HG03442 (cell line): ENCODE measurements around the gene THEM4.
"Not testable (repeated sequence)": the region's sequence is repeated elsewhere in the genome, so short reads cannot be mapped to it uniquely, and the experiment has no call there.

ENCODE experiments used
- ATAC-seq: cut with Tn5 transposase; IDR thresholded peaks from one replicate; pipeline ENCODE4 v1.9.1; 2021; ENCODE audit warnings: mild to moderate bottlenecking, moderate library complexity; ENCODE audit not compliant: unreplicated experiment

THEM4 gene

GRCh38 chr1:151897991-151898431, 11.3 kb downstream of the THEM4 start:
- ATAC-seq = no peak

DNA sequence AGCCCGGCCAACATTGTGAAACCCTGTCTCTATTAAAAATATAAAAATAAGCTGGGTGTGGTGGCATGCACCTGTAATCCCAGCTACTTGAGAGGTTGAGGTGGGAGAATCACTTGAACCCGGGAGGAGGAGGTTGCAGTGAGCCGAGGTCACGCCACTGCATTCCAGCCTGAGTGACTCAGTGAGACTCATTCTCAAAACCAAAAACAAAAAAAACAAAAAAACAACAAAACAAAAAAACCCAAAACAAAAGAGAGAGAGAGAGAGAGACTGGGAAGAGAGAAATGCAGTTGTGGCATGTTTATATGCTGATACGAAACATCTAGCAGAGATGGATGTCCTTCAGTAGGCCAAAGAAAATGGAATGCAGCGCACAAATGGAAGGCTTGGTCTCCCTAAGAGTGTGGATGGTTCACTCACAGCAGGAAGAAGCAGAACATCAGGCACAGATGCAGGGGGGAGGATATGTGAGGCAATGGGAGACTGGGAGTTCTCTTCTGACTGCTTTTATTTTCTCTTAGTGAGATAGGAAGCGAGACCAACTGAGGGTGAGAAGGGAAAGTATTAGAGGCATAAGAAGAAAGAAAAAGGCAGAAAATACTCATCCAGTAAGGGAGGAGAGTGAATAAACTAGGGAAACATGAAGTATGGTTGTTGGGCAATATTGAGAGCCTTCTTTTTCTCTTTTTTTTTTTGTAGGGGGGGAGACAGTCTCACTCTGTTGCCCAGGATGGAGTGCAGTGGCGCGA, 16.0 kb downstream of the THEM4 start:
- no peak for ATAC-seq

DNA sequence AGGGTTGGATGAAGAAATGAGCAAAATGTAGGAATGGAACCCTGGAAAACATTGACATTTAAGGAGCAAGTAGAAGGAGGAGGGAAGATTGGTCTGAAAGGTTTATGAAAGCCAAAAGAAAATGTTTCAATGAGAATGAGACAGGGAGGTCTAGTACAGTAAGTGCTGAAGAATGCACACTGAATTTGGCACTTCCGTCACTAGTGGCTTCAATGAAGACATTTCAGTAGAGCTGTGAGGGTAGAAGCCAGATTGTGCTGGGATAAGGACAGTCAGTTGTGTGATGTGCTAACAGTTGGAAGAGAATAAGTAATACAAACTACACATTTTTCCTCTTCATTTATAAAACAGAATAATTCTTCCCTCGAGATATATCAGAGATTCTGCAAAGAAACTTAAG, 17.1 kb downstream of the THEM4 start:
- ATAC-seq = no peak

DNA sequence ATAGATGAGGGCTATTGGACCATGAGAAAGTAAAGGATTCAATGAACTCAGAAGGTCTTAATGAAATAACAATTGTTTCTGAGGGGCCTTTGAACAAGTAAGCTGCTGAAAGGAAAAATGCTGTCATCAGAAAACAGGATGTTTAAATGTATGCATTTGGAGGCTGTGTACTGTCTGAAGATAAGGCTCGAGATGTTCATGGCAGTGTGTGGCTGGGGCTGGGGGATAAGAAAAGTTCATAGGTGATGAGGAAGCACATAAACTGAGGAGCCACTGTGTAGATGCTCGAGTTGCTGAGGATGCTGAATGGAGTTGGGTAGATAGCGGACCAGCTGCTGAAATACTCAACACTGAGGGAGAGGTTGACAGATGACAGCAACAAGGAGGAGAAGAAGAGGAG, 17.8 kb downstream of the THEM4 start:
- no peak for ATAC-seq

GRCh38 chr1:151888972-151889570, 20.2 kb downstream of the THEM4 start:
- ATAC-seq = no peak

DNA sequence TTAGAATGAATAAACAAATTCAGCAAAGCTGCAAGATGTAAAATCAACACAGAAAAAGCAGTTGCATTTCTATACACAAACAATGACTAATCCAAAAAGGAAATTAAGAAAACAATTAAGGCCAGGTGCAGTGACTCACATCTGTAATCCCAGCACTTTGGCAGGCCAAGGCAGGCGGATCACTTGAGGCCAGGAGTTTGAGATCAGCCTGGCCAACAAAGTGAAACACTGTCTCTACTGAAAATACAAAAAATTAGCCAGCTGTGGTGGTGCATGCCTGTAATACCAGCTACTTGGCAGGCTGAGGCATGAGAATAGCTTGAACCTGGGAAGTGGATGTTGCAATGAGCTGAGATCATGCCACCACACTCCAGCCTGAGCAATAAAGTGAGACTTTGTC, 22.3 kb downstream of the THEM4 start:
- ATAC-seq = no peak

DNA sequence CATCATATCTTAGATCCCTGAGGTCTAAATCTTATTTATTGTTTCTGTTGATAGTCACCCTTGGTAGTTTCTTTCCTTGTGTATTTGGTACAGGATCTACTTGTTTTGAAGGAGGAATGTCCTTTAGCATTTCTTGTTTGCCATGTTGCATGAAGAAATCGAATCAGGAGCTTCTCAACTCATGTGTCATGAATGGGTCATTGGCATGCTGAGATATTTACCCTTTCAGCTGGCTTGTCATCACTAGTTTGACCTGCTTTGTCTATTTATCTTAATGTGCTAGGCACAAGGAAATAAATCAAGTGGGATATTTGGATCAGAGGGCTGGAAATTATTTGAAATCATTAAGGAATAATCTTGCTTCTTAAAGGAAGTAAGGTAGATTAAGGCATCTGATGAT, 23.8 kb downstream of the THEM4 start:
- no peak for ATAC-seq

DNA sequence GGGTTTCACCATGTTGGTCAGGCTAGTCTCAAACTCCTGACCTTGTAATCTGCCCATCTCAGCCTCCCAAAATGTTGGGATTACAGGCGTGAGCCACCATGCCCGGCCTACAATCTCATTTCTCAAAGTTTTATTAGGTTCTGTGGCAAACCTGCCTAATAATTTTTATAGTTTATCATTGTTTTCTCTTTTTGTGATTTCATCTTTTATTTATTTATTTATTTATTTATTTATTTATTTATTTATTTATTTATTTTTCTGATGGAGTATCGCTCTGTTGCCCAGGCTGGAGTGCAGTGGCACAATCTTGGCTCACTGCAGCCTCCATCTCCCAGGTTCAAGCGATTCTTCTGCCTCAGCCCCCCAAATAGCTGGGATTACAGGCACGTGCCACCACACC, 24.4 kb downstream of the THEM4 start:
- not testable (repeated sequence) for ATAC-seq

GRCh38 chr1:151884445-151884844, 24.9 kb downstream of the THEM4 start:
- not testable (repeated sequence) for ATAC-seq

DNA sequence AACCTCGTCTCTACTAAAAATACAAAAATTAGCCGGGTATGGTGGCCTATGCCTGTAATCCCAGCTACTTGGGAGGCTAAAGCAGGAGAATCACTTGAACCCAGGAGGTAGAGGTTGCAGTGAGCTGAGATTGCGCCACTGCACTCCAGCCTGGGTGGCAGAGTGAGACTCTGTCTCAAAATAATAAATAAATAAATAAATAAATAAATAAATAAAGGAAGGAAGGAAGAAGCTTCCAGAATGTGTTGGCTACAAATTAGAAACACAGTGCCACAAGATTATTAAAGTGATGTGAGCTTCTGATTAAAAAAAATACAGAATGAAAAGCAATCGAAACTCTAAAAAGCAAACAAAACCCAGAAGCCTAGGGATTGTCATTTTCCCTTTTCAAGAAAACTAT, 25.4 kb downstream of the THEM4 start:
- not testable (repeated sequence) for ATAC-seq

- not testable (repeated sequence) for ATAC-seq
Measured at GRCh38 chr1:151882918-151883317, 26.4 kb downstream of the THEM4 start.

DNA sequence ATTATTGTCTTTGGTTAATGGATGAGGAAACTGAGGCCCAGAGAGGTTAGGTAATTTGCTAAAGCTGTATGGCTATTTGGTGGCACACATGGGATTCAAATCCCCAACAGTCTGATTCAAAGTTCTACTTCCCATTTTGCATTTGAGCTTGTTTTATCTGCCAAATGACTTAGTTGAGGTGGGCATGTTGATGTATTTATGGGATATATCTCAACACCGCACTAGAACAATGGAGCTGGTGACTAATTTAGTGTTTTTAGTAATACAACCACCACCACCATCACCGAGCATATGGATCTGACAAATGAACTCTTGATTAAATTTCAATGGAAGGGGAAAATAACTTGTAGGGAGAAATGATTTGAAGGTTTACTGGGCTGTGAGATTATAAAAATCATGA, 26.8 kb downstream of the THEM4 start:
- no peak for ATAC-seq

DNA sequence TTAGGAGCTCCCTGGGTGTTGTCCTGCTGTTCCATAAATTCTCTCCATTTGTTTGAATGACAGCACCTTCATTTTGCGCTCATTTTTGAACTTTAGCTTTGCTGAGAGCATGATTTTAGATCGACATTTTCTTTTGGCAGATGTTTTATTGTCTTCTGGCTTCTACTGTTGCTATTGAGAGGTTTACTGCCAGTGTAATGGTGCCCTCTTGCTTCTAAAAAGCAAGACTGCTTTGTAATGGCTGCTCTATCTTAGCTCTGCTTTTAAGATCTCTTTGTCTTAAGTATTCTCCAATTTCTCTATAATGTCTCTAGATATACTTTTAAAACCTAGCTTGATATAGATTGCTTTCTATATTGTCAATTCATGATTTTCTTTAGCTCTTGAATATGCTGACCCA, 27.8 kb downstream of the THEM4 start:
- ATAC-seq = no peak

GRCh38 chr1:151875419-151876097, 33.8 kb downstream of the THEM4 start:
- no peak for ATAC-seq

DNA sequence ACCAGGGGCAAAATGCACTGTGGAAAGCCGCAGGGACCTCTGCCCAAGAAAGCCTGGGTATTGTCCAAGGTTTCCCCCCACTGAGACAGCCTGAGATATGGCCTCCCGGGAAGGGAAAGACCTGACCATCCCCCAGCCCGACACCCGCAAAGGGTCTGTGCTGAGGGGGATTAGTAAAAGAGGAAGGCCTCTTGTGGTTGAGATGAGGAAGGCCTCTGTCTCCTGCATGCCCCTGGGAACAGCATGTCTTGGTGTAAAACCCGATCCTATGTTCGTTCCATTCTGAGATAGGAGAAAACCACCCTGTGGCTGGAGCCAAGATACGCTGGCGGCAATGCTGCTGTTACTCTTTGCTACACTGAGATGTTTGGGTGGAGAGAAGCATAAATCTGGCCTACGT, 36.5 kb downstream of the THEM4 start:
- ATAC-seq = not testable (repeated sequence)

GRCh38 chr1:151871284-151872030, 37.9 kb downstream of the THEM4 start:
- ATAC-seq = no peak

GRCh38 chr1:151868486-151868885, 40.8 kb downstream of the THEM4 start:
- ATAC-seq = no peak

- no peak for ATAC-seq
Measured at GRCh38 chr1:151867765-151868411, 41.4 kb downstream of the THEM4 start.

GRCh38 chr1:151867321-151867720, 42.0 kb downstream of the THEM4 start:
- ATAC-seq = no peak

DNA sequence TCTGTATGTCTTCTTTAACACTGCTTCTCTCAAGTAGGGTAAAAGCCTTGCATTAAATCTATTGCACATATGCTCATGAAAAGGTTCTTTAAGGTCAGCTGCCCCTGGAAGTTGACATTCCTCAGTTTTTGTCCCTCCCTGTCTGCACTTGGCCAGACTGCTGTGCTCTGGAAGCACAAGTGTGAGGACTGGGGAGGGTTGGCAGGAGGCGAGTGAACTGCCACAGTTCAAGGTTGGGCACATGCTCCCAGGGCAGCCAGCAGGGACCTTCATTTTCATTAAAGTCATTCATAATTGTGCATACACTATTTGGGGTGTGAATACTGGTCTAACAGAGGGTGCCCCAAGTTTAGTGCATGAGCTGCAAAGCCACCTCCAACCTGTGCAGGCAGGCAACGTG, 44.9 kb downstream of the THEM4 start:
- no peak for ATAC-seq

DNA sequence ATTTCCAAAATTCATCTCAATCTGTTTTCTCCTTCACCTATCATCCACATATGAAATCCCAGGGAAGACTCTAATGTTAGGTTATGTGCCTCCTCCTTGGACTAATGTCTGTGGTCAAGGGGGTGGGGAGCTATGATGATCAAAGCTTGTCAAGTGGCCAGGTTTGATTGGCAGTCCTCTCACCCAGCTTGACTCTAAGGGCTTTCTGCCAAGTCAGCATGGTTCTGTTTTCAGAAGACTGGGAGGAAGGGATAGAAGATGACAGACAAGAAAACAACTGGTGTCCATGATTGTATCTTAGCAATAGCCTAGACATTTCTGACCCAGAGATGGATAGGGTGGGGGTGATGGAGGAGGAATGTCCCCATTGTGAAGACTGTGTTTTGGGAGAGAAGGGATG, 46.7 kb downstream of the THEM4 start:
- ATAC-seq = no peak
